A673 (cell line): ENCODE measurements around the gene CTXND1.

Experiments used
- EZH2 ChIP-seq: fragments of 200-600 bp; sonication (generic); IDR thresholded peaks from 2 replicates; pipeline ENCODE4 v1.6.1; 2017; ENCODE audit warnings: borderline replicate concordance, low read depth, mild to moderate bottlenecking, mixed read lengths, antibody characterized with exemption, low read length; ENCODE audit not compliant: poor library complexity, severe bottlenecking
- TF ChIP-seq, protein P1 (sequence below): fragments of 300-800, 200-600 bp; sonication (generic); conservative IDR thresholded peaks from 2 replicates; pipeline ENCODE4 v1.5.1; 2017; ENCODE audit warnings: low read depth, mild to moderate bottlenecking, antibody characterized with exemption, low read length, moderate library complexity, mixed read lengths

DNA sequence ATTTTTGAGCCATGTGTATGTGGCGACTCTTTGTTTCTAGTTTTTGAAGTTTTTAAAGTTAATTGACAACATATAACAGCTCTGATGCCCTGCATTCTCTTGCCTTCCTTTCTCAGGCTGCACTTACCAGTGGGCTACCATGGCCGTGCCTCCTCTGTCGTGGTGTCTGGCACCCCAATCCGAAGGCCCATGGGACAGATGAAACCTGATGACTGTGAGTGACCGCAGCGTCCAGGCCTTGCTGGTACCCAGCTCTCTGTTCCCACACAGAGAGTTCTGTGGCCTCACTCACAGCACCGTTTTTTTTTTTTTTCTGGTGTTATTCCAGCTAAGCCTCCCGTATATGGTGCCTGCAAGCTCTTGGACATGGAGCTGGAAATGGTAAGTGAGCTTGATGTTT is 84.1 kb downstream of the CTXND1 start:
- TF ChIP-seq, protein P1, sequence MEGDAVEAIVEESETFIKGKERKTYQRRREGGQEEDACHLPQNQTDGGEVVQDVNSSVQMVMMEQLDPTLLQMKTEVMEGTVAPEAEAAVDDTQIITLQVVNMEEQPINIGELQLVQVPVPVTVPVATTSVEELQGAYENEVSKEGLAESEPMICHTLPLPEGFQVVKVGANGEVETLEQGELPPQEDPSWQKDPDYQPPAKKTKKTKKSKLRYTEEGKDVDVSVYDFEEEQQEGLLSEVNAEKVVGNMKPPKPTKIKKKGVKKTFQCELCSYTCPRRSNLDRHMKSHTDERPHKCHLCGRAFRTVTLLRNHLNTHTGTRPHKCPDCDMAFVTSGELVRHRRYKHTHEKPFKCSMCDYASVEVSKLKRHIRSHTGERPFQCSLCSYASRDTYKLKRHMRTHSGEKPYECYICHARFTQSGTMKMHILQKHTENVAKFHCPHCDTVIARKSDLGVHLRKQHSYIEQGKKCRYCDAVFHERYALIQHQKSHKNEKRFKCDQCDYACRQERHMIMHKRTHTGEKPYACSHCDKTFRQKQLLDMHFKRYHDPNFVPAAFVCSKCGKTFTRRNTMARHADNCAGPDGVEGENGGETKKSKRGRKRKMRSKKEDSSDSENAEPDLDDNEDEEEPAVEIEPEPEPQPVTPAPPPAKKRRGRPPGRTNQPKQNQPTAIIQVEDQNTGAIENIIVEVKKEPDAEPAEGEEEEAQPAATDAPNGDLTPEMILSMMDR: no peak
- no peak for TF ChIP-seq EZH2
